Left hindlimb (tissue), 1 donor: ENCODE data around the gene SLC37A1.
"Not testable (repeated sequence)": the region's sequence is repeated elsewhere in the genome, so short reads cannot be mapped to it uniquely, and the experiment has no call there.

Source experiments
- DNase-seq: peaks from one replicate; pipeline ENCODE4 v3.0.0-alpha.2; 2018

The SLC37A1 gene

DNA sequence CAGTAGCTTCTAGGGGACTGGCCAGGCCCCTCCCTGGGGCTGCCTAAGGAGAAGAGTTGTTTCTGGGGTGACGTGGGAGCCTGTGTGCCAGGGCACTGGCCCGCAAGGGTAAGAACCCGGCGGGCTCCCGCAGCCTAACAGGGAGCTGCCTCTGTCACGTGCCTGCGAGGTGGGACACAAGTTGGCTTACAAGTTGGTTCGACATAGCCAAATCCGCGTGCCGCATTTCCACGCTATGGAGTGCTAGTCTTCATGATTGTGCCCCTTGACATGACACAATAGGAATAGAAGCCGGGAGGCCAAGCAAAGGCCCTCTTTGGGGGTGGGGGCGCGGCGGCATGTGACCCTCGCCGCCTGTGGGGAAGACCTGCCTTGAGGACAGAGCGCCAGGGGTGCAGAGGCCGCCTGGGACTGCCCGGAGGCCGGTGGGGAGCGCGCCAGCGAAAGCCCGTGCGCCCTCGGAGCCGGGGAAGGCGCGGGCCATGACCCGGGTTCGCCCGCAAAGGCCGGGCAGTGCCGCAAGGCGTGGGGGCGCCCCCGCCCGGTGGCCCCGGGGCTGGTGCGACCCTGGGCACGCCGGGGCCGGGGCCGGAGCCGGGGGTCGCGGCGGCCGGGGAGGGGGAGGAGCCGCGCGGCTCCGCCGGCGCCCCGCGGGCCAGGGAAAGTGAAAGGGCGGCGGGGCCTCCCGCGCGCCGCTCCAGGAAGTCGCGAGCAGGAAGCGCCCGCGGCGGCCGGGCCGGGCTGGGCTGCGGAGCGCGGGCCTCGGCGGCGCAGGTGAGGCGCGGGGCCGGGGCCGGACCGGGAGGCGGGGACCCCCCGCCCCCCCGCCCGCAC lies at the start of gene SLC37A1:
SLC37A1 (plus strand) TSS at position 702 of the 834 bp plus-strand sequence. CDS start 4,603 bp downstream, outside the sequence.
- no peak for DNase-seq

DNA sequence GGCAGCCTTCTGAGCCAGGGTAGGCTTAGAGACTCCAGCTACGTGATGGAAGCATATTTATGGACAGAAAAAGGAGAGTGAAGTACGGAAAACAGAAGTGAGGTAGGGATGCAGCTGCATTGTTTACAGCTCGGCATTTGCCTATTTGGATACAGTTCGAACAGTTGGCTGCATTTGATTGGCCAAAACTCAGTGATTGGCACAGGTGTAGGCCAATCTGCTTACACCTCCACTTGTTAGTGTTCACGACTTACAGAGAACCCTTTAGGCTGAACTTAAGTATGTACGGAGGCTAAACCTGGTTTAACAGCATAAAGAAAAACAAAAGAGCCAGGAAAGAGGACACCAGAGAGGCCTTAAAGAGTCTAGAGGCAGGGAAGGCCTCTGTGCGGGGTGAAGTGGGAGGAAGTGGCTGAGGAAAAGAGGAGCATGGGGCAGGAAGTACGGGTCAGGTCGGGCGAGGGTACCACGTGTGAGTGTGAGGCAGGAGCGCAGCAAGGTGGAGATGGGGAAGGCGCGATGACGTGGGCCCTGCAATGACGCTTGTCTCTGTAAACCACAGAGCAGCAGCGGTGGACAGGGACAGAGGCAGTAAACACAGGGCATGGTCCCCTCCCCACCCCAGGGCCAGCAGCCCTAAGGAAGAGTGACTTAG lies 49.7 kb upstream of the SLC37A1 start:
- no peak for DNase-seq

DNA sequence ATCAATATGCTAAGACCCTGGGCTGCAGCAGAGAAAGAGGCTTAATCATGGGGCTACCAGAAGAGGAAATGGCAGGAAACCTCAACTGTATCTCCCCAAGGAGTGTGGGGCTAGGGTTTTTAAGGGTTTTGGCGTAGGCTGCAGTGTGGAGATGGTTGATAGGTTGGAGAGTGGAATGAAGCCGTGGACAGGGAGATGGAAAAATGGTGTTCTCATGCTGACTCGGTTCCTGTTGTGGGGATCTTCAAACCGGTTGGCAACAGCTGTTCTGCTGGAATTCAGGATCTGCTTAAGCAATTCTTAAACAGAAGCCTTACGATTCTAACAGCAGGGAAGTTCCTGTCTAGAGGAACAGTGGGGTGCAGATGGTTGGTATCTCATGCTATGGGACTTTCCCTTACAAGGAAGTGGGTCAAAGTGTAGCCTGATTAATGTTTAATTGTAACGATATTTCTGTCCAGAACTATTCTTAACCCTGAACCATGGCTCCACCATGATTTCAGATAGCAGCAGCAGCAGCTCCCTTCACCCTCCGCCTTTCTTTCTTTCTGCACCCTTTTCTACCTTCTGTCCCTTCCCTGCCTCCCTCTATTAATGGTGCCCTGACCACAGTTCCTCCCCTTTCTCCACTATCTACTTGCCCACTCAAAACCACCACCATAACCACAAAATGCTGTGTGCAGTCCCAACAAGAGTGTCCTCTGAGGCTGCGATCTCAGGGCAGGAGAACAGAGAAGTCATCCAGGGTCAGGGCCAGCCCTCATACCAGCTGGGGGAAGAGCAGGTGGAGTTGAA lies 48.4 kb upstream of the SLC37A1 start:
- no peak for DNase-seq

DNA sequence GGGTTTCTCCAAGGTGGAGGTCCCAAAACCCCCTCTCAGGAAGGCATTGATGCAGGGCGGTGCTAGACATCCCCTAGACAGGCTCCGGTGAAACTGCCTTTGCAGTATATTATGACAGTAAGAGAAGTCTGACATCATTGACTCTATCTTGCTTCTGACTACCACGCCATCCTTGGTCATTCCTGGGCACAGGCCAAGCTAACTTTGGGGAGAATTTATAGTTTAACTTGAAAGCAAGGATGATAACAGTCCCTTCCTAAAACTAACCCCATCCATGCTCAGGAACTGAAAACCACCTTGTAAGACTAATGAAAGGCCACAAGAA lies 47.9 kb upstream of the SLC37A1 start:
- DNase-seq = no peak

DNA sequence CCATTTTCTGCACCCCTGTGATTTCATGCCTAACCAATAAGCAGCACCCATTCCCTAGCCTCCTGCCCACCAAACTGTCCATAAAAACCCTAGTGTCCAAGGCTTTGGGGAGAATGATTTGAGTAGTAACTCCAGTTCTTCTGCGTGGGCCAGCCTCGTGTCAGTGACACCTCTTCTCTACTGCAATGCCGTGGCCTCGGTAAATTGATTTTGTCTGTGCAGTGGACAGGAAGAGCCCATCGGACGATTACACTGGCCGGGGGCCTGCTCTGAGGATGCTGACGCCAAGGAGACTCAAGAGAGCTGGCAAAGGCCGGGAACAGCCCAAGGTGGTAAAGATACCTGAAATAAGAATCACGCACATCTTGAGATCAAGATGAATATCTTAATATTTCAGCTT lies 47.0 kb upstream of the SLC37A1 start:
- DNase-seq = no peak

DNA sequence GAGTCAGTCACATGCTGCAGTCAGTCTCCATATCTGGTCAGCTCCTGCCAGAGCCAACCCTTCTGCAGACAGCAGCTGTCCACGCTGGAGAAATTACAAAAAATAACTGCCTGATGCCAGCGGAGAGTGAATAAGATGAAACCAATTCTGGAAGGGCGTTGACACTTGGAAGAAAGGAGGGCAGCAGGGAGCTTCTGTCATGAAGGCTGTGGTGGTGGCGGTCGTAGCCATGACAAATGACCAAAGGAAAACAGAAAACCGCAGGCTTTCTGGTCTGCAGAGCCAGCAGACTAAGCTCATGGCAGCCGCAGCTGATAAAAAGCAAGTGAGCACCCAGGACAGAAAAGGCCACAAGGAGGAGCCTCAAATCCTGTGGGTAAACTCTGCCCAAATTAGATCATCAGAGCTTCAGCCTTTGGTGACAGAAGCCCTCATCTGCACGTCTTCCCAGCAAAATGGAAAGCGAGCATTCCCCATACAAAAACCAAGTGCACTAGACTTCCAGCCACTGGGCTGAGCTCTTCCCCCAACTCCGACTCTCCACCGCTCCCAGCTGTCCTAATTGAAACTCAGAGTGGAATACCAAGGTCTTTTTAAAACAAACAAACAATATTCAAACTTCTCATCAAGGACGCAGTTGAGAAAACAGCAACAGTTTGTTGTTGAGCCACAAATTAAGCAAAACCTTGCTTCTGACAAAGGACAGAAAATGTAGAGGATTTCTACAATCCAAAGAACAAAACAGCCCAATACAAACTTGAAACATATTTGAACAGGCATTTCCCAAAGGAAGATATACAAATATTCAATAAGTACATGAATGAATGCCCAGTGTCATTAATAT lies 46.3 kb upstream of the SLC37A1 start:
- no peak for DNase-seq

DNA sequence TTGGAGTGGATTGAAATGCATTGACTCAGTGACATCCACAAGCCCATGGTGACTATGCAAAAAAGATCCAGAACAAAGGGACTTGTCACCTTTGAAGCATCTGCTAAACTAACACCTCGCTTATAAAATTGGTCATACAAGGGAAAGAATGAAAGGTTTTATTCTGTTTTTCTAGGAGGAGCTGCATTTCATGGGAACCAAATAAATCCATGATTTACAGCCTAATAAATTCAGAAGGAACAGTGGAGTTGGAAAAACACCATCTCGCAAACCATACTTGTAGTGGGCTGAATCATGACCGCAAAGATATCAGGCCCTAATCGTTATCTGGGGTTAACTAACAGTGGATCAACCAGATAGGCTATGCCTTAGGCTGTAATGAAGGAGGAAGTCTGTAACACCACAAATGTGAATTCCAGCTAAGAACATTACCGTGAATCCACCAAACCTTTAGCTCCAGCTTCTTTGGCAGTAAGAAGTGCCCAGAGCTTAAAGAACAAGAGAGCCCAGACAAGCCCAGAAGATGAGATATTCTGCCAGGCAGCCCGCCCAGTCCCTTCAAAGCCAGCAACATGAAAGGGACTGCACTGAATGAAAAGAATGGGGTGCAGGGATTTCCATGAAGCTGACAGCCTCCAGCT lies 45.0 kb upstream of the SLC37A1 start:
- DNase-seq = no peak

DNA sequence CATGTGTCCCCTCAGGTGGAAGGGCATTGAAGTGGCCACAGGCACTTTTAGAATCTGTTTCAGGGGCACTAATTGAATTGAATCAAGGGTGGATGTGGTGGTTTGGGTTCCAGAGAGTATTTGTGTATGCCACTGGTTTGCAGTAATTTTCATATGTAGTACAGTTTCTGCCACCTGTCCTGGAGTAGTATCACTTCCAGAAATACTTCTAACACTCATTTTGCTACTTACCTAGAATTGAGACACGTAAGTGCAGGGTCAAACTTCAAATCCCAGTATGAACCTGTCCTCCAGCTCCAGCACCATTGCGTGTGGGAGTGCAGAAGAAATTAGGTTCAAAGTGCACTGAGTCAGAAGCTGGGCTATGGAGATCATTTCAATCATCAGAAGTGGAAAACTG lies 44.4 kb upstream of the SLC37A1 start:
- no peak for DNase-seq

DNA sequence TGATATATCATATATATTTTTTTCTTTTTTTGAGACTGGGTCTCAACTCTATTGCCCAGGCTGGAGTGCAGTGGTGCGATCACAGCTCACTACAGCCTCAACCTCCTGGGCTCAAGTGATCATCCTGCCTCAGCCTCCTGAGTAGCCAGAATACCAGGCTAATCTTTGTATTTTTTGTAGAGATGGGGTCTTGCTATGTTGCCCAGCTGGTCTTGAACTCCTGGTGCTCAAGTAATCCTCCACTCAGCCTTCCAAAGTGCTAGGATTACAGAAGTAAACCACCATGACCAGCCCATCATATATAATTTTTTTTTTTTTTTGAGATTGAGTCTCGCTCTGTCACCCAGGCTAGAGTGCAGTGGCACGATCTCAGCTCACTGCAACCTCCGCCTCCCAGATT lies 43.9 kb upstream of the SLC37A1 start:
- DNase-seq = not testable (repeated sequence)

DNA sequence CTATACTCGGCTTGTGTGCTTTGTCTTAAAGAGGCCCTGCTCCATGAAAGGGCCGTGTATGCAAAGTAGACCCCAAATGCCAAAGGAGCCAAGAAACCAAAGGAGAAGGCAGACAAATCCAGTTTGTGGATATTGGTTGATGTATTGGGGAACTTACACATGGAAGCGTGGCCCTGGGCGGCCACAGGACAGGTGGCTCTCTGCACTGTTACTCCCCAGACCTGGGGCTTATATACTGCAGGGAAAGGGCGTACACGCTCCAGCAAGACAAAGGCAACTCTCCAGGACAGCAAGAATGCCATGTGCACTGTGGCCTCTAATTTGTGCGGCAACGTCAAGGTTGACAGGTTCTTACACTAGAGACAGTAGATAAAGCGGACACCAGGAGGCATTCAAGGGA lies 42.4 kb upstream of the SLC37A1 start:
- DNase-seq = no peak

DNA sequence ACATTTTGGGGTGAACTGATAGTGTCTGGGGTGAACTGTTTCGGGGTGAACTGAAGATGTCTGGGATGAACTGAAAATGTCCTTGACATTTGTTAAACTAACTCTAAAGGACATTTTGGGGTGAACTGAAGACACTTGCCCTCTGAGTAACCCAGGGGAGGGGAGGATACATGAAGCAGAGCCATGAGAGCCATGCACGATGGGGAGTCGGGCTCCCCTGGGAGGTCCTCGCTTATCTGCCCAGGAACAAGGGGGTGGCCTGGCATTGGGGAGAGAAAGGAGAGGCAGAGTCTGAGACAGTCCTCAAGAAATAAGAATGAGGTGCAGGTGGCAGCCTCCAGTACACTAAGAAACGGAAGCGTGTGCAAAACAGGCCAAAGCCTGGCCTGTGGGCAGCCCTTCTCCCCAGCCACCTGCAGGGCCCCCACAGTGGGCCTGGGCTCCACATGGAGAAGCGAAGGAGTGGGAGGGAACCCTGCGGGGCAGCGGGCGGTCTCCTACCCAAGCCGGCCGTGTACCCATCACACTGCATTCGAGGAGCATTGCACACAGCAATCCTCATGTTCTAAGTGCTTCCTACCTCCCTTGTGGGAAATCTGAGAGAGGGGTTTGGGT lies 41.8 kb upstream of the SLC37A1 start:
- DNase-seq = no peak

DNA sequence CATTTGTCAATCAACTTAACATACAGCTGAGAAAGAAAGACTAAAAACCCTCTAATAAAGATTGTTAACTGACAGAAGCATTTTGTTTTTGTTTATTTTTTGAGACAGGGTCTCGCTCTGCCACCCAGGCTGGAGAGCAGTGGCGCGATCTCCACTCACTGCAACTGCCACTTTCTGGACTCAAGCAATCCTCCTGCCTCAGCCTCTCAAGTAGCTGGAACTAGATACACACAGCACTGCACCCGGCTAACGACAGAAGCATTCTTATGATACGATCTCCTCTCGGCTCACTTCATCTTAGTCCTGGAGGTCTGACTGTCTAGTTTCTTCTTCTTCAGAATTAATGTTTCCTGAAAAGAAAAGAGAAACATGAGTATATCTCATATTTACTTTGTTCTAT lies 41.1 kb upstream of the SLC37A1 start:
- DNase-seq = no peak

DNA sequence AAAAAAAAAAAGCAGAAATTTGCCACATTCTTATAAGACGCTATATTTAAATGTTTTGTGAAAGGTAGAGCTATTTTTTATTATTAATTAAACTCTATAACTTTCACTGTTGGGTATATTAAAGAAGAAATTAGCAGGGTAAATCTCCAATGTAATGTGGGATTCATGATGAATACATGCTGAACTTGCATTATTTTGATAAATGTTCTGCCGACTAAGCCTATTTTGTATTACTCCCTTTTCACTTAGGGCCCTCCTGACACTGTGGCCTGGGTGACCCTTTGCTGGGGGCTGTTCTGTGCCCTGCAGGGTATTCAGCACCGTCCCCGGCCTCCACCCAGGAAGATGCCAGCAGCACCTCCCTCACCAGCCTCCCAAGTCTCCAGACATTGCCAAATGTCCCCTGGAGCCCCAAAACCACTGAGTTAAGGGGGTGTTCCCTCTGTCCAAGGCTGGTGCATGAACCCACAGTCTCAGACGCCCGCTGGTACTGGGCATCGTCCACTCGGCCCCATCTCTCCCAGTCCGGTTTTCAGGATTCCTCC lies 40.1 kb upstream of the SLC37A1 start:
- no peak for DNase-seq

DNA sequence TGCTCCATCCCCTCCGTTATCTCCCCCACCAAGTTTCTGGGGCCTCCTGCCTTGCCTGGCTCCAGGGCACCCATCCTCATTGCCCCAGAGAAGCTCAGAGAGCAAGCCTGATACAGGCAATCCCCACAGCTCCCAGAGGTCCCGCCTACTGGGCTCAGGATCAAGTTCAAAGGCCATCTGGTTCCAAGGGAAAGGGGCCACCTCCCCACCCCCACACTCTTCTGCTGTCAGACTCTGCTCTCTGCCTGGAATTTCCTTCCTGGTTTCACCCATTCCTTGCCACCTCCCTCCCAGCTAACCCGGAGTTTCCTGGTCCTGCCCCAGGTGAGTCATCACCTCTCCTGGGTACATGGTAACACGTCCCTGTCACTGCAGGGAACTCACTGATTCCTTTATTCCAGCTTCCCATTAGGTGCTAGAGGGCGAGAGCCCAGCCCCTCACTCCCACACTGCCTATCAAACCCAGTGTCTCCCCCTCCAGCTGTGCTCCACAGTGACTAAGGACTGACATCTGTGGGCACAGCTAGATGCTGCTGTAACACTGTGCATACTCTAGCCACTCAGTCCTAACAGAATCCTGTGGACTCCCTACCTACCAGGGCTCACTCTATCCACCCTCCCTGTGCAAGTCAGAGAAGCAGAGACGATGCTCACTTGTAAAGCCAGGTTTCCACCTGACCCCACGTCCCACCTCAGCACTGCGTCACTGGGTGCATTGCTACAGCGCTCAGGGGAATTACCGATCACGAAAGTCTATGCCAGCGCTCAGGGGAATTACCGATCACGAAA lies 39.4 kb upstream of the SLC37A1 start:
- DNase-seq = no peak

DNA sequence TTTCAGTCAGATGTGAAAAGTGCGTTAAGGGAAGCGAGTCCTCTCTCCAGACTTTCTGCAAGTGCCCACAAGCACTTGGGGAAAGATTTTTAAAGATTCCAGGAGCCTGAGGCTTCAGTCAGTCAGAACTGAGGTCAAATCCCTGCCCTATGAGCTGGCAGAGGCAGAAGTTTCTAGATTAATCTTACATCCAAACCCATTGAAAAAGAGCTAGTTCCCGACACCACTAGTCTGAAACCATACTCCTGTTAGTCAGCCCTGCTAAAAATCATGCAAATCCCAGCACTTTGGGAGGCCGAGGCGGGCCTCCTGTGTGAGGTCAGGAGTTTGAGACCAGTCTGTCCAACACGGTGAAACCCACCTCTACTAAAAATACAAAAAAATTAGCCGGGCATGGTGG lies 38.6 kb upstream of the SLC37A1 start:
- DNase-seq = no peak

DNA sequence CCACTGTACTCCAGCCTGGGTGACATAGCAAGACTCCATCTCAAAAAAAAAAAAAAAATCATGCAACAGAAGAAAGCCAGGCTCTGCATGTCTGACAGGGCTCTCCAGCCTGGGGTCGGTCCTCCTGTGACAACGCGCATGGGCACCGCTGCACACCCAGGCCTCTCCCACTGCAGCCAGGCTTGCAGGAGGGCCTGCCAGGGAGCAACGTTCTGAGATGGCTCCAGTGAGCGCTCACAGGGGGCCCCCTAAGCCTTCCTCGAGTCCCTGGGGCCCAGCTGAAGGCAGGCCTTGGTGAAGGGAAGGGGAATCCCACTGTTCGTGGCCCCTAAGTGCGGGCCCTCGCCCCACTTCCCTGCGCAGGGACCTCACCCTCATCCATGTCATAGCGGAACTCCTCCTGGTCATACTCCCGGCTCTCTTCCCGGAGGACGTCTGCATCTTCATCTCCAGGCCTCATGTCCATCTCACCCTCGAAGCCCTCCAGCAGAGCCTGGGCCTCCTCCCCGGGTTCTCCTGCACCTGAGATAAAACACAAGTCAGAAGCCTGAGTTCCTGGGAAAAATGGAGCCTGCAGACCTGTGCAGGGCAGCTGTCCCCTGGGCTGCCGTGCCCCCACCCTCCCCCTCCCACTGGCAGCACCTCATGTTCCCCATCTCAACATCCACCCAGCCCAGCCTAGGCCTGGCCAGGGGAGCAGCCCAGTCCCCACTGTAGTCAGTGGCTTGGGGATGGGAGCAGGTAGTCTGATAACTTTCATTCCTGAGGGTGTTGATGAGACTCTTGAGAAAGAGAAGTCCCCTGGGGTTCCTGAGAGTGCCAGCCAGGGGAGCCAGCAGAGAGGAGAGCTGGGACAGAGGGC lies 37.9 kb upstream of the SLC37A1 start:
- DNase-seq = no peak

DNA sequence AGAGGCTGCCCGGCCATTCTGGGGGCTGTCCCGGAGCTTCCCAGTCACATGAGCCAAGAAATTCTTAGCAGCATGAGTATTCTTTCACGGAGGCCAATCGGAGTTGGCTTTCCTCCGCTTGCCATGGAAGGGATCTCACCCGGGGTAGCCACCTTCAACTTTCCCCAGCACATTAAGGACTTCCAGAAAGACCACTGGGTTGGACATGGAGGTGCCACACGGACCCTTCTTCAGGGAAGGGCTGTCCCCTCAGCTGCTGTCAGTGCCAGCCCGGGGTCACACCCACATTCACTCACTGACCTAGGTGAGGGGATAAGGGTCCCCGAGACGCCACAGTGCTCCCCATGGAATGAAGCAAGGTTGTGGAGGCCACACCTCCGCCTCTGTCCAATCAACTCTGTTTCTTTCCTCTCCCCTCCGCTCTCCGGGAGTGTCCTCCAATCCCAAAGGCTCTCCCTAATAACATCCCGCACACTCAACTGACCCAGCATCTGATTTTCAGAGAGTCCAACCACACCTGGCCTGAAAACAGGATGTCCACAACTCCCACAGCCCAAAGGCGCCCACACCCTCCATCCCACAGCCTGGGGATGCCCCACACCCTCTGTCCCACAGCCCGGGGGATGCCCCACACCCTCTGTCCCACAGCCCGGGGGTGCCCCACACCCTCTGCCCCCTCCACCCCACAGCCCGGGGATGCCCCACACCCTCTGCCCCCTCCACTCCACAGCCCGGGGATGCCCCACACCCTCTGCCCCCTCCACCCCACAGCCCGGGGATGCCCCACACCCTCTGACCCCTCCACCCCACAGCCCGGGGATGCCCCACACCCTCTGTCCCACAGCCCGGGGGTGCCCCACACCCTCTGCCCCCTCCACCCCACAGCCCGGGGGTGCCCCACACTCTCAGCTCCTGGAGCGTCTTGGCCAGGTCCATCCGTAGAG lies 37.0 kb upstream of the SLC37A1 start:
- DNase-seq = no peak

DNA sequence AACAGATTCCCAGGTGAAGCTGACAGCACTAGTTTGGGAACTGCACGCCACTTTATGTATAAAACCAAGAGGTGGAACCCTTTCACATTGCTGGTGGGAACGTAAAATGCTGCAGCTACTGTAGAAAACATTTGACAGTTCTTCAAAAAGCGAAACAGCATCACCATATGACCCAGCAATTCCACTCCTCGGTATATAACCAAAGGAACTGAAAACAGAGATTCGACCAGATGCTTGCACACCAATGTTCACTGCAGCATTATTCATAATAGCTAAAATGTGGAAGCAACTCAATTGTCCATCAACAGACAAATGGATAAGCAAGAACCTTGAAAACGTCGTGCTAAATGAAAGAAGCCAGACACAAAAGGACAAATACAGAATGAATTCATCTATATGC lies 35.1 kb upstream of the SLC37A1 start:
- no peak for DNase-seq

DNA sequence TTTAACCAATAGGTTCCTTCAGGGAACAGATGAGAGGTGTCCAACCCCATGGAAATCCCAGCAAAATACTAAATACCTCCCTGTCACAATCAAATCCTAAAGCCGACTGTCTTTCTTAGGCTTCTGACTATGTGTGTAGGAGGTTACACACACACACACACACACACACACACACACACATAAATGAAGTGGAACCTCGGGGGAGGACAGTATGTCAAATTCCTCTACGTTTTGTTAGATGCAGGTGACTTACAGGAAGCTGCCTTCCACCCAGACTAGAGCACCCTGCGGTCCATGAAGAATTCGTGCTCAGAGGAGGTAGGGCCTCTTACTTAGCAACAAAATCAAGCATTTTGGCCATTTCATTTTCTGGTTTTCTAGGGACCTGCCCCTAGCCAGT lies 34.1 kb upstream of the SLC37A1 start:
- DNase-seq = no peak
